Esophagus muscularis mucosa (tissue), 4 donors: Measurements from ENCODE around the gene SERPINE2.

Experiments used
- CTCF ChIP-seq, 3 experiments: fragments of 200-600 bp in 2 of 3; fragments of 450-650 bp in 1 of 3; sonication (generic) in 2 of 3; IDR thresholded peaks; one replicate each; pipeline ENCODE4 v1.5.1; 2017 to 2019; ENCODE audit warnings: antibody characterized with exemption in 3 of 3, mild to moderate bottlenecking in 2 of 3, moderate library complexity in 1 of 3
- EP300 ChIP-seq: sonication (generic); formaldehyde crosslinking; IDR thresholded peaks from one replicate; pipeline ENCODE4 v1.6.1; 2017; ENCODE audit warnings: antibody characterized with exemption
- POLR2A ChIP-seq: fragments of 450-650 bp; IDR thresholded peaks from one replicate; pipeline ENCODE4 v1.6.1; 2017; ENCODE audit warnings: antibody characterized with exemption, moderate library complexity, mild to moderate bottlenecking, low read depth
- POLR2AphosphoS5 ChIP-seq, 2 donors: sonication (generic); formaldehyde crosslinking; IDR thresholded peaks; one replicate each; pipeline ENCODE4 v1.6.1; 2017; ENCODE audit warnings: antibody characterized with exemption in 2 of 2

GRCh38 chr2:224023188-224023587 lies 15.9 kb downstream of the SERPINE2 start:
- TF ChIP-seq POLR2A (no peak), CTCF (IDR thresholded peaks at IDR 0.05) (no peak), POLR2AphosphoS5 (IDR thresholded peaks at IDR 0.05) (no peak), EP300 (no peak)
